ENCODE measurements around the gene NBAS.
"Not testable (repeated sequence)": the region's sequence is repeated elsewhere in the genome, so short reads cannot be mapped to it uniquely, and the experiment has no call there.

The NBAS gene

GRCh38 chr2:15293262-15293937, 267.7 kb downstream of the NBAS start:
- Histone ChIP-seq H3K27ac (no peak overlapping the region), H3K4me3 (no peak overlapping the region)

- H3K27ac ChIP-seq, result no peak overlapping the region
Measured at GRCh38 chr2:15287447-15288184, 273.5 kb downstream of the NBAS start.

GRCh38 chr2:15284614-15285013, 276.5 kb downstream of the NBAS start:
- Histone ChIP-seq H3K27ac (no peak overlapping the region), H3K4me3 (no peak overlapping the region)

More at GRCh38 chr2:15287447-15288184, 273.5 kb downstream of the NBAS start:
- H3K4me3 ChIP-seq, result no peak overlapping the region

- no peak overlapping the region for H3K27ac ChIP-seq
- H3K4me3 ChIP-seq, result no peak overlapping the region
Measured at GRCh38 chr2:15281681-15282080, 279.5 kb downstream of the NBAS start.

GRCh38 chr2:15279201-15279876, 281.8 kb downstream of the NBAS start:
- no peak overlapping the region for H3K27ac ChIP-seq
- no peak overlapping the region for H3K4me3 ChIP-seq

GRCh38 chr2:15278296-15278695, 282.8 kb downstream of the NBAS start:
- Histone ChIP-seq H3K4me3 (no peak overlapping the region), H3K27ac (no peak overlapping the region)

- Histone ChIP-seq H3K4me3 (no peak overlapping the region), H3K27ac (no peak overlapping the region)
Measured at GRCh38 chr2:15275346-15275745, 285.8 kb downstream of the NBAS start.

- no peak overlapping the region for H3K4me3 ChIP-seq
- no peak overlapping the region for H3K27ac ChIP-seq
Measured at GRCh38 chr2:15273452-15273851, 287.7 kb downstream of the NBAS start.

GRCh38 chr2:15272942-15273341, 288.2 kb downstream of the NBAS start:
- Histone ChIP-seq H3K4me3 (no peak overlapping the region), H3K27ac (no peak overlapping the region)

- no peak overlapping the region for H3K27ac ChIP-seq
- H3K4me3 ChIP-seq, result no peak overlapping the region
Measured at GRCh38 chr2:15271941-15272542, 289.1 kb downstream of the NBAS start.

- H3K27ac ChIP-seq, result no peak overlapping the region
Measured at GRCh38 chr2:15271276-15271675, 289.9 kb downstream of the NBAS start.

GRCh38 chr2:15269043-15269442, 292.1 kb downstream of the NBAS start:
- Histone ChIP-seq H3K27ac (no peak overlapping the region), H3K4me3 (no peak overlapping the region)

More at GRCh38 chr2:15271276-15271675, 289.9 kb downstream of the NBAS start:
- H3K4me3 ChIP-seq, result no peak overlapping the region

GRCh38 chr2:15265889-15266288, 295.2 kb downstream of the NBAS start:
- Histone ChIP-seq H3K27ac (no peak overlapping the region), H3K4me3 (no peak overlapping the region)

GRCh38 chr2:15263976-15264685, 297.0 kb downstream of the NBAS start:
- no peak overlapping the region for H3K27ac ChIP-seq

GRCh38 chr2:15262792-15263191, 298.3 kb downstream of the NBAS start:
- Histone ChIP-seq H3K4me3 (no peak overlapping the region), H3K27ac (no peak overlapping the region)

More at GRCh38 chr2:15263976-15264685, 297.0 kb downstream of the NBAS start:
- H3K4me3 ChIP-seq, result no peak overlapping the region

- Histone ChIP-seq H3K27ac (no peak overlapping the region), H3K4me3 (no peak overlapping the region)
Measured at GRCh38 chr2:15260835-15261234, 300.3 kb downstream of the NBAS start.

GRCh38 chr2:15260196-15260595, 300.9 kb downstream of the NBAS start:
- no peak overlapping the region for H3K27ac ChIP-seq

GRCh38 chr2:15259356-15259756, 301.8 kb downstream of the NBAS start:
- Histone ChIP-seq H3K4me3 (no peak overlapping the region), H3K27ac (no peak overlapping the region)

More at GRCh38 chr2:15260196-15260595, 300.9 kb downstream of the NBAS start:
- no peak overlapping the region for H3K4me3 ChIP-seq

GRCh38 chr2:15258385-15258784, 302.7 kb downstream of the NBAS start:
- H3K27ac ChIP-seq, H3K4me3 ChIP-seq: not testable (repeated sequence)

- Histone ChIP-seq H3K27ac (no peak overlapping the region), H3K4me3 (no peak overlapping the region)
Measured at GRCh38 chr2:15253835-15254286, 307.3 kb downstream of the NBAS start.

Measured in skin epidermis (tissue), 12 donors.